Right ventricle myocardium inferior (tissue), 1 donor: ENCODE data around the gene SLC4A3. TPM values are rescaled to one million over a fixed set of nuclear protein-coding genes. Genes with fewer than 3 reads are reported as not detected.
"Not testable (repeated sequence)": the region's sequence is repeated elsewhere in the genome, so short reads cannot be mapped to it uniquely, and the experiment has no call there.

Experiments used
- ATAC-seq: fragments of 200-7000 bp; cut with Tn5 transposase; one replicate; pipeline ENCODE4 v1.9.1; 2020; ENCODE audit warnings: mild to moderate bottlenecking, moderate library complexity
- DNase-seq: peaks from one replicate; pipeline ENCODE4 v3.0.0; 2021; ENCODE audit errors: missing footprints
- intact Hi-C: fragments of 100-400 bp; cut with DNase I; formaldehyde crosslinking; loops from one replicate; pipeline ENCODE4 v1.11.0; 2022
- total RNA-seq: library from RNA; stranded (reverse); fragmentation: NEBNext Ultra II Directional; extraction: Animal tissue kit (Norgen Biotek cat#: 25700); gene quantifications from one replicate; pipeline ENCODE4 v1.2.1, GENCODE V29; 2021
- donor health status: DM: no; HTN: yes; CAD: no; lungs with severe emphysema.

SLC4A3 gene
- total RNA-seq, 1 donor from 2014 or later: 445 TPM

DNA sequence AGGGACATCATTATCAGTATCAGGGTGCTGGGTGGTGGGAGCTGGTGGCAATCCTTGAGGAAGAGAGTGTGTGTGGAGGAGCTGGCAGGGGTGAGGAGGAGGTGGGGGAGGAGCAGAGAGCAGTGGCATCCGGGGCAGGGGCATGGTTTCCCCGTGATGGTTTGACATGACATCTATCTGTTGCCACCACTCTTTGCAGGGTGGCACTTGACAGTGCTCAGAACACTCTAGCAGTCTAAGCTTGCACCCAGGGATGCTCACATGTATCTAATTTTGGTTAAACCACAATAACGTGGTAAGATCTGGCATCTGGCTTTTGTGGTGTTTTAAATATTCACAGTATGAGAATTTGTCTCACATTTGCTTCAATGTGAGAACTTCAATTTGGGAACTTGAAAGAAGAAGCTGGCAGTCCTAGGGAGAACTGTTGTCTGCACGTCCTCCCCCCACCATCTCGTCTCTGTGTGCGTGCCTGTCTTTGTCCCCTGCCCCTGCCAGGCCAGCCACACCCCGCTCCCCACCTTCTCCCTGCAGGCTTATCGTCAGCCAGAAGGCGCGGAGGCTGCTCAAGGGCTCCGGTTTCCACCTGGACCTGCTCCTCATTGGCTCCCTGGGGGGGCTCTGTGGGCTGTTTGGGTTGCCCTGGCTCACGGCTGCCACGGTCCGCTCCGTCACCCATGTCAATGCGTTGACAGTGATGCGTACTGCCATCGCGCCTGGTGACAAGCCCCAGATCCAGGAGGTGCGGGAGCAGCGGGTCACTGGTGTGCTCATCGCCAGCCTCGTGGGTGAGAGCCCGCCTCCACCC, 11.7 kb downstream of the SLC4A3 start:
- DNase-seq (peak; percentile 70), ATAC-seq (no peak)
- intact Hi-C loops: loop anchor here (10.0 kb wide), 1 partner anchor 164 kb away; no protein-coding TSS in a partner anchor

DNA sequence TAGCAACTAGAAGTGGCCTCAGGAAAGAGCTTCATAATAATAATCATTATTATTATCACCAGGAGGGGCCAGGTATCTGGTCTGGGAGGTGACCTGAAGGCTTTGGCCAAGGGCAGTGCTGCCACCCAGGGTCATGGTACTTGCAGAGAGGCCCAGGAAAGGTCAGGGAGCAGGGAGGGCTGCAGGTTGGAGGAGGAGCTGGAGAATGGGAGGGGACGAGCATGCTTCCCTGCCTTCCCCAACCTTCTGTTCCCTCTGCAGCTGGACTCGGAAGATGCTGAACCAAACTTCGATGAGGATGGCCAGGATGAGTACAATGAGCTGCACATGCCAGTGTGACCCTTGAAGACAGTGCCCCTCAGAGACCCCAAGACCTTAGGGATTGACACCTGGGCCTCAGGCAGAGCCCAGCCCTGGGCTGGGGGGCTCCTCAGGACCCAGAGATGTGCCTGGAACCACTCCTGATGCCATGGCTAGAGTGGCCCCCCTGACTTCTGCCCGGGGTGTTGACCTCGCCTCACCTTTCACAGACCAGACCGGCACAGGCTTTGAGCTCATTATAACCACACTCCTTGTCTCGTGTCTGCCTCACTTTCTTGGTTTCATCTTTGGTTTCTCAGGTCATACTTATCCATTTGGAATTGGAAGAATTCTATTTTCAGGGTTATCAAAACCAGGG, 14.1 kb downstream of the SLC4A3 start:
- DNase-seq: no peak
- intact Hi-C loops: loop anchor here (1.0 kb wide), 1 partner anchor 98 kb away; the partner anchor contains the start of gene CHPF
- no peak for ATAC-seq

DNA sequence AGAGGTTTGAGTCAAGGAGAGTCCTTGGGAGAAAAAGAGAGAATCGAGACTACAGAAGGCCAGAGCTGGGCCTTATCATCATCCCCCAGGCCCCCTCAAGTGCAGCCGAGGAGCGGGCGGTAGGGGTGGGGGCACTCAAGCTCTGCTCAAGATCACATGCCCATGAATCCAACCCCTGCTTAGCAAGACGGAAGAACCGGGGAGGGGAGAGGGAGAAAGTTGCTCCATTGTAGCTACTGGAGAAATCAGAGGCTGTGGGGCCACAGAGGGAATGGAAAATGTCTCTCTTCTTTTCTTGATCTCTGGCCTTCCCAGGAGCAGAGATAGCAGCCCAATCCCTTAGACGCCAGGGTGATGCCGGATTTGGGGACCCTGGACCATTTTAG, 14.6 kb downstream of the SLC4A3 start:
- DNase-seq: no peak
- no peak for ATAC-seq
- intact Hi-C loops: loop anchor here (1.0 kb wide), 1 partner anchor 99 kb away; the partner anchor contains the start of gene CHPF

- intact Hi-C loops: loop anchor here (1.0 kb wide), 1 partner anchor 99 kb away; the partner anchor contains the start of gene CHPF
- peak; percentile 71 for ATAC-seq
- peak; percentile 98 for DNase-seq
Observed at GRCh38 chr2:219642465-219643083, 15.1 kb downstream of the SLC4A3 start.

- DNase-seq (no peak), ATAC-seq (no peak)
- intact Hi-C loops: no loop called here
Observed at GRCh38 chr2:219643084-219643473, 15.6 kb downstream of the SLC4A3 start.

DNA sequence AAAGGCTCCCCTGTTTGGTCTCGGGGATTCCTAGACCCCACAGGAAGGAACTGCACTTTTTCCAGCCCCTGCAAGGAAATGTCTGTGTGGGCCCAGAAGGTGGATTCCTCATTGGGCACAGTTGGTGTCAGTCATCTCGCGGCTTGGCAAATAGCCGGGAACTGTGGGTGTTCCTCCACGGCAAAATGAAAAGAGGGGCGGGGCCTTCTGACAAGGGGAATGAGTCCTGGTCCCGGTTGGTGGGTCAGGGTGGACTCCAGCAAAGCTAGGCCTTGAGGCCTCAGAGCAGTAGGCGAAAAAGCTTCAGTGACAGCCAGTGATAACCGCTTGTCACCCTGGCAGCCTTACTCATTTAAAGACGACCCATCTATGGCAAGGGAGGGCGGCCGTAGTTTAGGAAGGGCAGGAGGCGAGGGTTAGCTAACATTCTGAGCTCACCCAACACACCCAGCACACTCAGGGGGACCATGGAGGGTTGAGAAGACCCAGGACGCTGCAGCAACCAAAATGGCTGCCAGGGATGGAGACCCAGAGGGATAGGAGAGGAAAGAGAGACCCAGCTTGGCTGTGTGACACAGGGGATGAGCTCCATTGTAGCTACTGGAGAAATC, 16.5 kb downstream of the SLC4A3 start:
- DNase-seq: no peak

GRCh38 chr2:219644801-219645480, 17.5 kb downstream of the SLC4A3 start:
- peak; percentile 73 for ATAC-seq
- peak; percentile 87 for DNase-seq
- intact Hi-C loops: loop anchor here (1.0 to 5.0 kb wide), 4 partner anchors 15 to 228 kb away; partner anchors contain the start of genes DES and OBSL1

More for the DNA sequence above, 16.5 kb downstream of the SLC4A3 start:
- intact Hi-C loops: loop anchor here (2.0 kb wide), 1 partner anchor 73 kb away; the partner anchor contains the start of gene OBSL1
- ATAC-seq: peak; percentile 23

GRCh38 chr2:219645631-219646527, 18.4 kb downstream of the SLC4A3 start:
- DNase-seq (no peak), ATAC-seq (no peak)
- intact Hi-C loops: loop anchor here (1.0 to 5.0 kb wide), 4 partner anchors 16 to 229 kb away; partner anchors contain the start of genes DES and OBSL1

DNA sequence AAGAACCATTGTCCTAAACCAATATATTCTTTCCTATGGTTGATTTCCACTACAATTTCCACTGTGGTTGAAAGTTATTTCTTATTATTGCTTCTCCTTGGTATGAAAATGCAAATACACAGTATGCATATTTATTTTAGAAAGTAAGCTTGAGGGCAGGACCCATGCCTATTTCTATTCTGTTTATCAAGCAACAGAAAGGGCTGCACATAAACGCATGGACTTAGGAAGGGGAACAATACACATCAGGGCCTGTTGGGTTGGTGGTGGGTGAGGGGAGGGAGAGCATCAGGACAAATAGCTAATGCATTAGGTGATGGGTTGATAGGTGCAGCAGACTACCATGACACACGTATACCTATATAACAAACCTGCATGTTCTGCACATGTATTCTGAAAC, 20.7 kb downstream of the SLC4A3 start:
- ATAC-seq (no peak), DNase-seq (no peak)
- intact Hi-C loops: loop anchor here (5.0 kb wide), 1 partner anchor 231 kb away; the partner anchor contains the start of gene DES

GRCh38 chr2:219648963-219649362, 21.5 kb downstream of the SLC4A3 start:
- ATAC-seq (no peak), DNase-seq (no peak)
- intact Hi-C loops: loop anchor here (5.0 kb wide), 1 partner anchor 232 kb away; the partner anchor contains the start of gene DES

- ATAC-seq (no peak), DNase-seq (no peak)
- intact Hi-C loops: no loop called here
Observed at GRCh38 chr2:219650426-219651248, 23.2 kb downstream of the SLC4A3 start.

DNA sequence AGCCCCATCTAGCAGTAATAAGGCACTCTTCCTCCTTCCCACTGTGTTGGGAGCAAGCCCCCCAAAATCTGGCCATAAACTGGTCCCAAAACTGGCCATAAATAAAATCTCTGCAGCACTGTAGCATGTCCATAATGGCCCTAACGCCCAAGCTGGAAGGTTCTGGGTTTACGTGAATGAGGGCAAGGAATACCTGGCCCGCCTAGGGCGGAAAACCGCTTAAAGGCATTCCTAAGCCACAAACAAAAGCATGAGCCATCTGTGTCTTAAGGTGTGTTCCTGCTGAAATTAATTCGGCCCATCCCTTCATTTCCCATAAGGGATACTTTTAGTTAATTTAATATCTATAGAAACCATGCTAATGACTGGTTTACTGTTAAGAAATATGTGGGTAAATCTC, 24.2 kb downstream of the SLC4A3 start:
- intact Hi-C loops, ATAC-seq, DNase-seq: not testable (repeated sequence)

GRCh38 chr2:219656526-219656925, 29.1 kb downstream of the SLC4A3 start:
- no peak for ATAC-seq
- DNase-seq: no peak
- intact Hi-C loops: no loop called here

DNA sequence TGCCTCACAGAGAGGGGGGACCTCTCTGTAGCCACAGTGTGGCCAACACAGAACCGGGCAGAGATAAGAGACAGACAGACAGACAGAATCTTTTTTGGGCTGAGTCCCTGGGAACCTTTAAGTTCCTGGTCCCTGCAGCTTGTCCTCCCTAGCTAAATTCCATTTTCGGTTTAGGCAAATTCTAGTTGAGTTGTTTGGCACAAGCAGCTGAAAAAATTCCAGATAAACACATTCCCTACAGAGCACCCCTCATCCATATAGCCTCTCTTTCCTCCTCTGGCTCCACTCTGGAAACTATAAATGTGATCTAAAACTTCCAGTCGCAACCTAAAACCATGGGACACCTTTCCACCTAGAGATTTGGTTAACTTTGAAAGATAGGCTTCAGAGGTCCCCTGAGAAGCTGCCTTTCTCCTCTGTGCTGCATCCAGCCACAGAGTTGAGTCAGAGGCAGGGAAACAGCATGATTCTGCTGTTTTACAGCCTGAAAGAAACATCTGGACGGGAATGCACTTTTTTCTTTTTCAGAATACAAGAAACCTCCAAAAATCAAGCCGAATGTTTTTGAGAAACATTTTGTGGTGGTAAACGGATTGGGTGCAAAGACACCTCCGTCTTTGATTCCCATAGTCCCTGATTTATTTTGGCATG, 30.9 kb downstream of the SLC4A3 start:
- ATAC-seq: peak; percentile 75
- no peak for DNase-seq
- intact Hi-C loops: no loop called here

GRCh38 chr2:219658874-219659273, 31.4 kb downstream of the SLC4A3 start:
- intact Hi-C loops: no loop called here
- DNase-seq (no peak), ATAC-seq (no peak)
